ENCODE results near the gene CNIH1. TPM values are rescaled to one million over a fixed set of nuclear protein-coding genes. Genes with fewer than 3 reads are reported as not detected.

The CNIH1 gene
- total and polyA plus RNA-seq, 4 donors, result 44.1 to 145 (median 85.7) TPM

- 62 to 82% methylated on average over 4 of the region's 4 CpGs for WGBS, 2 donors
- peaks cover 0 to 21% (median 12%) of the 10 kb centered on the region in 4 donors for H3K36me3 ChIP-seq (ENCODE audit: control insufficient read depth in 4 of 4, insufficient read depth in 4 of 4, low read length in 4 of 4)
- no peak for DNase-seq
Measured at GRCh38 chr14:54424479-54424901, 16.7 kb downstream of the CNIH1 start.

GRCh38 chr14:54423991-54424390 is 17.2 kb downstream of the CNIH1 start:
- TF ChIP-seq CTCF (IDR thresholded peaks at IDR 0.05; ENCODE audit: control extremely low read depth, extremely low read depth), result no peak
- H3K27ac ChIP-seq (ENCODE audit: low read depth in 1 of 2, low read length in 1 of 2), result no peak overlapping the region
- H3K9me3 ChIP-seq (ENCODE audit: control insufficient read depth in 4 of 4, insufficient read depth in 3 of 4, low read length in 3 of 4), result no peaks in the 10 kb centered on the region
- peaks cover 0 to 21% (median 9%) of the 10 kb centered on the region in 4 donors for H3K36me3 ChIP-seq (ENCODE audit: control insufficient read depth in 4 of 4, insufficient read depth in 4 of 4, low read length in 4 of 4)
- H3K27me3 ChIP-seq (ENCODE audit: control insufficient read depth in 3 of 3, insufficient read depth in 3 of 3, low read length in 2 of 3), result no peaks in the 10 kb centered on the region
- ATAC-seq (ENCODE audit: insufficient read depth, low FRiP score) (no peak), DNase-seq (no peak)
- no peak overlapping the region for H3K4me3 ChIP-seq
- H3K9ac ChIP-seq (ENCODE audit: insufficient read depth in 1 of 2, low read length in 2 of 2), result no peak overlapping the region
- peaks cover 0 to 5% (median 0%) of the 10 kb centered on the region in 5 donors for H3K4me1 ChIP-seq (ENCODE audit: control insufficient read depth in 5 of 5, insufficient read depth in 5 of 5, low read length in 5 of 5)

More at GRCh38 chr14:54424479-54424901, 16.7 kb downstream of the CNIH1 start:
- no peak for ATAC-seq (ENCODE audit: insufficient read depth, low FRiP score)
- H3K4me1 ChIP-seq (ENCODE audit: control insufficient read depth in 5 of 5, insufficient read depth in 5 of 5, low read length in 5 of 5), result peaks cover 0 to 5% (median 0%) of the 10 kb centered on the region in 5 donors
- no peak overlapping the region for H3K9ac ChIP-seq (ENCODE audit: insufficient read depth in 1 of 2, low read length in 2 of 2)
- H3K27me3 ChIP-seq (ENCODE audit: control insufficient read depth in 3 of 3, insufficient read depth in 3 of 3, low read length in 2 of 3), result no peaks in the 10 kb centered on the region
- H3K4me3 ChIP-seq, result no peak overlapping the region
- no peak for TF ChIP-seq CTCF (IDR thresholded peaks at IDR 0.05; ENCODE audit: control extremely low read depth, extremely low read depth)
- no peak overlapping the region for H3K27ac ChIP-seq (ENCODE audit: low read depth in 1 of 2, low read length in 1 of 2)
- no peaks in the 10 kb centered on the region for H3K9me3 ChIP-seq (ENCODE audit: control insufficient read depth in 4 of 4, insufficient read depth in 3 of 4, low read length in 3 of 4)

GRCh38 chr14:54420478-54421142 is 20.6 kb downstream of the CNIH1 start:
- peaks cover 0 to 10% (median 5%) of the 10 kb centered on the region in 4 donors for H3K36me3 ChIP-seq (ENCODE audit: control insufficient read depth in 4 of 4, insufficient read depth in 4 of 4, low read length in 4 of 4)
- H3K27ac ChIP-seq (ENCODE audit: low read depth in 1 of 2, low read length in 1 of 2), result no peak overlapping the region
- 52 to 63% methylated on average over 7 of the region's 7 CpGs for WGBS, 2 donors
- H3K4me1 ChIP-seq (ENCODE audit: control insufficient read depth in 5 of 5, insufficient read depth in 5 of 5, low read length in 5 of 5), result no peaks in the 10 kb centered on the region
- no peaks in the 10 kb centered on the region for H3K9me3 ChIP-seq (ENCODE audit: control insufficient read depth in 4 of 4, insufficient read depth in 3 of 4, low read length in 3 of 4)
- peak; percentile 57 to 70 (median 68) for DNase-seq
- peak; percentile 6 for TF ChIP-seq CTCF (IDR thresholded peaks at IDR 0.05; ENCODE audit: control extremely low read depth, extremely low read depth)
- H3K4me3 ChIP-seq, result no peak overlapping the region
- no peak for ATAC-seq (ENCODE audit: insufficient read depth, low FRiP score)
- H3K27me3 ChIP-seq (ENCODE audit: control insufficient read depth in 3 of 3, insufficient read depth in 3 of 3, low read length in 2 of 3), result no peaks in the 10 kb centered on the region
- H3K9ac ChIP-seq (ENCODE audit: insufficient read depth in 1 of 2, low read length in 2 of 2), result no peak overlapping the region
